ENCODE measurements around the gene CTLA4.

- no peak for TF ChIP-seq CTCF (IDR thresholded peaks at IDR 0.05; ENCODE audit: low read length)
- TF ChIP-seq EZH2phosphoT487 (IDR thresholded peaks at IDR 0.05; ENCODE audit: low read length) = no peak
- no peak for TF ChIP-seq EZH2 (optimal IDR thresholded peaks at IDR 0.05; ENCODE audit: low read depth, low read length)
Measured at GRCh38 chr2:203849010-203849409, 18.6 kb upstream of the CTLA4 start.
